GM12873 (cell line): ENCODE data around the gene MED13L.

Experiments used
- CTCF ChIP-seq: IDR thresholded peaks from 2 replicates; pipeline ENCODE4 v1.5.1; 2012; ENCODE audit warnings: low read depth, mild to moderate bottlenecking, moderate library complexity, low read length, control low read depth; ENCODE audit not compliant: insufficient read depth; ENCODE audit errors: missing control alignments

Gene MED13L

GRCh38 chr12:116200812-116201211, 76.7 kb downstream of the MED13L start:
- no peak for TF ChIP-seq CTCF

GRCh38 chr12:116199160-116199706, 78.3 kb downstream of the MED13L start:
- TF ChIP-seq CTCF, result no peak

GRCh38 chr12:116196752-116197718, 80.5 kb downstream of the MED13L start:
- TF ChIP-seq CTCF, result no peak

- TF ChIP-seq CTCF, result no peak
Measured at GRCh38 chr12:116196226-116196625, 81.3 kb downstream of the MED13L start.

- peak; percentile 5 for TF ChIP-seq CTCF
Measured at GRCh38 chr12:116194935-116195431, 82.5 kb downstream of the MED13L start.

GRCh38 chr12:116189692-116190091, 87.8 kb downstream of the MED13L start:
- no peak for TF ChIP-seq CTCF

- no peak for TF ChIP-seq CTCF
Measured at GRCh38 chr12:116188581-116188980, 88.9 kb downstream of the MED13L start.
